GM23338 (cell line): Measurements from ENCODE around the gene BAIAP2. TPM values are rescaled to one million over a fixed set of nuclear protein-coding genes. Genes with fewer than 3 reads are reported as not detected.

Source experiments
- ATAC-seq: fragments of 200-7000 bp; cut with Tn5 transposase; 3 replicates; pipeline ENCODE4 v1.9.1; 2020
- DNase-seq: peaks from one replicate; pipeline ENCODE4 v3.0.0-alpha.2; 2015; ENCODE audit warnings: low spot score
- H2AFZ ChIP-seq: fragments of 200-600 bp; sonication (generic); 2 replicates; pipeline ENCODE4 v1.8.0; 2016; ENCODE audit warnings: antibody characterized with exemption, mild to moderate bottlenecking, moderate library complexity
- H3F3A ChIP-seq: fragments of 200-600 bp; sonication (generic); replicated peaks from 2 replicates; pipeline ENCODE4 v1.8.0; 2017; ENCODE audit warnings: antibody characterized with exemption, mixed run types, low read depth
- H3K27ac ChIP-seq: fragments of 200-600 bp; sonication (generic); 2 replicates; pipeline ENCODE4 v1.6.1; 2016; ENCODE audit warnings: low read depth
- H3K27me3 ChIP-seq: fragments of 200-600 bp; sonication (generic); 2 replicates; pipeline ENCODE4 v1.8.0; 2016; ENCODE audit warnings: mild to moderate bottlenecking, mixed run types, moderate library complexity; ENCODE audit not compliant: insufficient read depth
- H3K36me3 ChIP-seq: fragments of 200-600 bp; sonication (generic); 2 replicates; pipeline ENCODE4 v1.8.0; 2016; ENCODE audit warnings: mild to moderate bottlenecking; ENCODE audit not compliant: insufficient read depth
- H3K4me1 ChIP-seq: fragments of 200-600 bp; sonication (generic); 2 replicates; pipeline ENCODE4 v1.8.0; 2016; ENCODE audit warnings: mild to moderate bottlenecking, moderate library complexity; ENCODE audit not compliant: insufficient read depth
- H3K4me2 ChIP-seq: fragments of 200-600 bp; sonication (generic); 2 replicates; pipeline ENCODE4 v1.7.1; 2017; ENCODE audit warnings: mixed run types
- H3K4me3 ChIP-seq: fragments of 200-600 bp; sonication (generic); 2 replicates; pipeline ENCODE4 v1.6.1; 2016; ENCODE audit warnings: mixed run types
- H3K79me2 ChIP-seq: fragments of 200-600 bp; sonication (generic); replicated peaks from 2 replicates; pipeline ENCODE4 v1.8.0; 2017; ENCODE audit warnings: mild to moderate bottlenecking; ENCODE audit not compliant: insufficient read depth
- H3K9me2 ChIP-seq: fragments of 200-600 bp; sonication (generic); 2 replicates; pipeline ENCODE4 v1.8.0; 2017; ENCODE audit not compliant: insufficient read depth
- H4K20me1 ChIP-seq: fragments of 200-600 bp; sonication (generic); replicated peaks from 2 replicates; pipeline ENCODE4 v1.8.0; 2017; ENCODE audit warnings: mild to moderate bottlenecking; ENCODE audit not compliant: insufficient read depth
- H3K27ac Mint-ChIP-seq: 2 replicates; pipeline ENCODE4 v1.8.0; 2020; ENCODE audit warnings: inconsistent platforms, mild to moderate bottlenecking, moderate library complexity, mixed read lengths
- H3K27me3 Mint-ChIP-seq: 3 replicates; pipeline ENCODE4 v1.8.0; 2022; ENCODE audit warnings: low read depth, mild to moderate bottlenecking, moderate library complexity, mixed read lengths, inconsistent platforms; ENCODE audit not compliant: insufficient read depth, poor library complexity
- H3K36me3 Mint-ChIP-seq: 3 replicates; pipeline ENCODE4 v1.8.0; 2021; ENCODE audit warnings: low read depth, mild to moderate bottlenecking, inconsistent platforms, moderate library complexity, mixed read lengths
- H3K4me1 Mint-ChIP-seq: 3 replicates; pipeline ENCODE4 v1.8.0; 2020; ENCODE audit warnings: mild to moderate bottlenecking, inconsistent platforms, mixed read lengths
- H3K4me3 Mint-ChIP-seq: 3 replicates; pipeline ENCODE4 v1.8.0; 2021; ENCODE audit warnings: moderate library complexity, mild to moderate bottlenecking, inconsistent platforms, mixed read lengths
- H3K9me3 Mint-ChIP-seq: 3 replicates; pipeline ENCODE4 v1.8.0; 2020; ENCODE audit warnings: moderate library complexity, mild to moderate bottlenecking, inconsistent platforms, mixed read lengths
- CREB1 ChIP-seq: fragments of 250-450 bp; sonication (Bioruptor Pico); IDR thresholded peaks from 2 replicates; pipeline ENCODE4 v1.5.0; 2020; ENCODE audit warnings: low read depth, mild to moderate bottlenecking, moderate library complexity
- CTCF ChIP-seq, 2 experiments: fragments of 200-600 bp in 1 of 2; sonication (generic) in 1 of 2; conservative IDR thresholded peaks; 2 replicates each; pipeline versions ENCODE4 v1.5.1 to v1.6.1; 2016 to 2017; ENCODE audit warnings: antibody characterized with exemption in 2 of 2, low read depth in 2 of 2, mild to moderate bottlenecking in 2 of 2, moderate library complexity in 1 of 2
- EZH2phosphoT487 ChIP-seq: fragments of 200-600 bp; sonication (generic); IDR thresholded peaks from one replicate; pipeline ENCODE4 v1.8.1; 2018; ENCODE audit warnings: antibody characterized with exemption; ENCODE audit not compliant: unreplicated experiment
- JUNB ChIP-seq: IDR thresholded peaks from one replicate; pipeline ENCODE4 v1.6.1; 2016; ENCODE audit warnings: antibody characterized with exemption; ENCODE audit not compliant: unreplicated experiment
- REST ChIP-seq: IDR thresholded peaks from one replicate; pipeline ENCODE4 v1.6.1; 2018; ENCODE audit warnings: antibody characterized with exemption; ENCODE audit not compliant: unreplicated experiment
- STAT1 ChIP-seq: IDR thresholded peaks from one replicate; pipeline ENCODE4 v1.6.1; 2016; ENCODE audit warnings: antibody characterized with exemption; ENCODE audit not compliant: unreplicated experiment
- ZNF114 ChIP-seq: fragments of 250-450 bp; sonication (Bioruptor Pico); IDR thresholded peaks from 2 replicates; pipeline ENCODE4 v1.5.0; 2020; ENCODE audit warnings: mild to moderate bottlenecking, moderate library complexity
- ZNF331 ChIP-seq: fragments of 250-450 bp; sonication (Bioruptor Pico); IDR thresholded peaks from 2 replicates; pipeline ENCODE4 v1.5.0; 2020; ENCODE audit warnings: low read depth, mild to moderate bottlenecking, moderate library complexity
- ZNF462 ChIP-seq: fragments of 250-450 bp; sonication (Bioruptor Pico); IDR thresholded peaks from 2 replicates; pipeline ENCODE4 v1.5.0; 2020; ENCODE audit warnings: mild to moderate bottlenecking, moderate library complexity
- polyA plus RNA-seq: library from polyadenylated mRNA; unstranded; fragments of >200 nt; fragmentation: Nextera tagmentation; extraction: Ambion mirVana; gene quantifications from 2 replicates; pipeline ENCODE4 v1.2.1, GENCODE V29; 2016
- total RNA-seq: library from RNA; depleted of rRNA; stranded (reverse); fragments of >200 nt; shearing (Covaris generic); gene quantifications from 2 replicates; pipeline ENCODE4 v1.2.3, GENCODE V29; 2014

Gene BAIAP2
- total and polyA plus RNA-seq, 2 experiments from 2014 or later = 21.7 to 22.7 TPM

GRCh38 chr17:81160306-81160705 is 125.4 kb downstream of the BAIAP2 start (continued):
- no peak for TF ChIP-seq REST
- TF ChIP-seq JUNB = no peak
- no peak for TF ChIP-seq STAT1

GRCh38 chr17:81160747-81161453 is 125.9 kb downstream of the BAIAP2 start:
- Mint-ChIP-seq H3K27me3 (peaks cover 3% of the 10 kb centered on the region), H3K9me3 (no peaks in the 10 kb centered on the region), H3K4me3 (no peak overlapping the region), H3K4me1 (no peaks in the 10 kb centered on the region), H3K27ac (no peak overlapping the region), H3K36me3 (no peaks in the 10 kb centered on the region)
- H3K9me2 ChIP-seq = no peaks in the 10 kb centered on the region
- no peaks in the 10 kb centered on the region for H3K36me3 ChIP-seq
- H2AFZ ChIP-seq = no peak overlapping the region
- no peak overlapping the region for H3K4me2 ChIP-seq
- ATAC-seq (no peak), DNase-seq (no peak)
- no peaks in the 10 kb centered on the region for H4K20me1 ChIP-seq
- H3K27ac ChIP-seq = no peak overlapping the region
- H3K4me3 ChIP-seq = no peak overlapping the region
- H3K79me2 ChIP-seq = no peaks in the 10 kb centered on the region
- H3K27me3 ChIP-seq = no peaks in the 10 kb centered on the region
- no peaks in the 10 kb centered on the region for H3F3A ChIP-seq
- no peaks in the 10 kb centered on the region for H3K4me1 ChIP-seq
- TF ChIP-seq JUNB (no peak), CTCF (conservative IDR thresholded peaks at IDR 0.05; ENCODE audit: low read depth in 2 of 2) (no peak), ZNF462 (no peak), EZH2phosphoT487 (no peak), CREB1 (no peak), STAT1 (no peak), ZNF331 (no peak), REST (no peak), ZNF114 (no peak)
